Bronchial epithelial cell (primary cell): ENCODE measurements around the gene RER1. TPM values are rescaled to one million over a fixed set of nuclear protein-coding genes. Genes with fewer than 3 reads are reported as not detected.
A peak's percentile ranks its signal among the peaks of the same experiment; 100 is the strongest.

ENCODE experiments used
- DNase-seq: peaks from one replicate; pipeline ENCODE4 v3.0.0-alpha.2; 2010; ENCODE audit warnings: low read depth
- FAIRE-seq: peaks from 2 replicates; lab custom pipeline; 2011; peaks lifted over from hg19 to GRCh38; lab: Jason Lieb, UNC
- H3K27me3 ChIP-seq: 2 replicates; pipeline ENCODE4 v1.5.1; 2011; ENCODE audit warnings: low read length; ENCODE audit not compliant: control insufficient read depth, insufficient read depth
- H3K36me3 ChIP-seq: 2 replicates; pipeline ENCODE4 v1.5.1; 2011; ENCODE audit warnings: low read length; ENCODE audit not compliant: control insufficient read depth, insufficient read depth
- H3K4me3 ChIP-seq: 2 replicates; pipeline ENCODE4 v1.5.1; 2011; ENCODE audit warnings: mild to moderate bottlenecking, low read depth, low read length, control low read depth
- total RNA-seq: library from RNA; depleted of rRNA; stranded (reverse); fragments of >200 nt; gene quantifications from 2 replicates; pipeline ENCODE4 v1.2.1, GENCODE V29; 2014
- TF ChIP-seq, protein P1 (sequence below): IDR thresholded peaks from 2 replicates; pipeline ENCODE4 v1.5.1; 2011; ENCODE audit warnings: mild to moderate bottlenecking, moderate library complexity, low read length, control low read depth, inconsistent platforms; ENCODE audit not compliant: insufficient read depth, severe bottlenecking

Gene RER1
- total RNA-seq, 1 donor from 2014 or later: 94.8 TPM

DNA sequence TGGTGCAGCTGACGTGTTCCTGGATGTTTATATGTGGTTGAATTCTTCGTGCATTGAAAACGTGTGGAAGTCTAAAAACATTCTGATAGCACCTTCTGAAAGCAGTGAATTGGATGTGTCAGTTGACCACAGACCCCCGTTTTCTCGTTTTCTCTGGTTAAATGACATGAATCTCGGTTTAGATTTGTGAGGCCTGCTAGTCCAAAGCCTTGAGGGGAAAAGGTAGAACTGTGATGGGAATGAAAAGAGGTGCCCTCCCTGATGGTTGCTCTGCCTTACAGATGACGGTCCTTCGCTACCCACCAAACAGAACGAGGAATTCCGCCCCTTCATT is 8.9 kb downstream of the RER1 start:
- H3K4me3 ChIP-seq: no peak overlapping the region
- TF ChIP-seq, protein P1, sequence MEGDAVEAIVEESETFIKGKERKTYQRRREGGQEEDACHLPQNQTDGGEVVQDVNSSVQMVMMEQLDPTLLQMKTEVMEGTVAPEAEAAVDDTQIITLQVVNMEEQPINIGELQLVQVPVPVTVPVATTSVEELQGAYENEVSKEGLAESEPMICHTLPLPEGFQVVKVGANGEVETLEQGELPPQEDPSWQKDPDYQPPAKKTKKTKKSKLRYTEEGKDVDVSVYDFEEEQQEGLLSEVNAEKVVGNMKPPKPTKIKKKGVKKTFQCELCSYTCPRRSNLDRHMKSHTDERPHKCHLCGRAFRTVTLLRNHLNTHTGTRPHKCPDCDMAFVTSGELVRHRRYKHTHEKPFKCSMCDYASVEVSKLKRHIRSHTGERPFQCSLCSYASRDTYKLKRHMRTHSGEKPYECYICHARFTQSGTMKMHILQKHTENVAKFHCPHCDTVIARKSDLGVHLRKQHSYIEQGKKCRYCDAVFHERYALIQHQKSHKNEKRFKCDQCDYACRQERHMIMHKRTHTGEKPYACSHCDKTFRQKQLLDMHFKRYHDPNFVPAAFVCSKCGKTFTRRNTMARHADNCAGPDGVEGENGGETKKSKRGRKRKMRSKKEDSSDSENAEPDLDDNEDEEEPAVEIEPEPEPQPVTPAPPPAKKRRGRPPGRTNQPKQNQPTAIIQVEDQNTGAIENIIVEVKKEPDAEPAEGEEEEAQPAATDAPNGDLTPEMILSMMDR: no peak
- DNase-seq (no peak), FAIRE-seq (no peak)
- no peaks in the 10 kb centered on the region for H3K27me3 ChIP-seq
- peaks cover 52% of the 10 kb centered on the region for H3K36me3 ChIP-seq

- peaks cover 51% of the 10 kb centered on the region for H3K36me3 ChIP-seq
- no peak for FAIRE-seq
- TF ChIP-seq, protein P1: no peak
- no peak for DNase-seq
- H3K27me3 ChIP-seq: no peaks in the 10 kb centered on the region
- no peak overlapping the region for H3K4me3 ChIP-seq
Observed at GRCh38 chr1:2400950-2401649, 9.5 kb downstream of the RER1 start.

GRCh38 chr1:2402420-2402819 is 10.8 kb downstream of the RER1 start:
- Histone ChIP-seq H3K27me3 (no peaks in the 10 kb centered on the region), H3K4me3 (no peak overlapping the region), H3K36me3 (peaks cover 54% of the 10 kb centered on the region)
- DNase-seq: no peak
- TF ChIP-seq, protein P1: no peak
- FAIRE-seq: no peak

DNA sequence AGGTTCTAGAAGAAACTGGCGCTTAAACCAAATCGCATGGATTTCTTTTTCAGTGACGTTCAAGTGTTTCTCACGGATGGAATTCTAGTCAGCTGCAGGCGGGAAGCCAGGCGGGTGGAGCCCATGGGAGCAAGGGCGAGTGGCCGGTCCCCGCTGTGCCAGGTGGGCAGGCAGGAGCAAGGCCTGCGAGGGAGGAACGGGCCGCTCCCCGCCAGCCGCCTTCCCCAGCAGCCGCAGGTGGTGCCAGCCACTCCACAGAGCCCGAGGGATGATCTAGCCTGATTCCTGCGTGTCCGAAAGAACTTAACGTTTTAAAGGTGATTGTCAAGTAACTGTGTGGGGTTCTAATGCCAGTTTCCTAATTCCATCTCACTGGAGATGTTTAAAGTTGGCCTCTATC is 11.6 kb downstream of the RER1 start:
- TF ChIP-seq, protein P1: no peak
- Histone ChIP-seq H3K27me3 (no peaks in the 10 kb centered on the region), H3K4me3 (no peak overlapping the region), H3K36me3 (peaks cover 51% of the 10 kb centered on the region)
- FAIRE-seq (no peak), DNase-seq (no peak)

DNA sequence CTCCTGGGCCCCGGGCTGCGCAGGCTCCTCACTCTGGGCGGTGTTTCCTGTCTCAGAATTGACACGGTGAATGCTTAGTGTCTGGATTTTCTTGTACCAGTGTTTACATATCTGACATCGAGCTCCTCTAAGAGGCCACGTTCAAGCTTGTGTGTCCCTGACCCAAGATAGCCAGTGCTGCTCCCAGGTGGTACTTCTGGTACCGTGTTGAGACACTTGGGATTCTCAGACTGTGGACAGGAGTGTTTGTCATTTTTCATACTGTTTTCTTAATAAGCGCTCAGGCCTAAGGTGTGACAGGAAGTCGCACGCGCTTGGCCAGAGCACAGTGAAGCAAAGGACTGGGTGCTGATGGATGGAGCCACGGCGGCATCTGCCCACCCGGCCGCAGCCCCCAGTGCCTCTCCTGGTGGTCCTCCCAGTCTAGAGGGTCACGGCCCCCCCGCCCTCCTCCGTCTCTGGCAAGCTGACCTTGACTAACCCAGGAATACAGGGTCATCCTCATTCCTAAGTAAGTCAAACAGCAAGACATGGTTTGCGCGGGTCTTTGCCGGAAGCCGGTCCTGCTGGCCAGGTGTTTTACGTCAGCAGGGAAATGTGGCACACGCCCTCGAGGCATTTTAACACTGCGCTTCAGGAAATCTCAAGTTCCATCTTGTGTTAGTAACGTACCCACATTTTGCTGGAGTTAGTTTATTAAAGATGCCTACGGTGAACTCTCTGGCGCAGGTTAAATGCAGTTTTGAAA is 12.7 kb downstream of the RER1 start:
- H3K4me3 ChIP-seq: no peak overlapping the region
- TF ChIP-seq, protein P1: no peak
- peak; percentile 28 for FAIRE-seq
- H3K36me3 ChIP-seq: peaks cover 48% of the 10 kb centered on the region
- DNase-seq: no peak
- H3K27me3 ChIP-seq: no peaks in the 10 kb centered on the region
